ENCODE measurements around the gene TAB3. TPM values are rescaled to one million over a fixed set of nuclear protein-coding genes. Genes with fewer than 3 reads are reported as not detected.

Gene TAB3
- total RNA-seq, 1 experiment from 2014 or later, result 13.5 TPM

DNA sequence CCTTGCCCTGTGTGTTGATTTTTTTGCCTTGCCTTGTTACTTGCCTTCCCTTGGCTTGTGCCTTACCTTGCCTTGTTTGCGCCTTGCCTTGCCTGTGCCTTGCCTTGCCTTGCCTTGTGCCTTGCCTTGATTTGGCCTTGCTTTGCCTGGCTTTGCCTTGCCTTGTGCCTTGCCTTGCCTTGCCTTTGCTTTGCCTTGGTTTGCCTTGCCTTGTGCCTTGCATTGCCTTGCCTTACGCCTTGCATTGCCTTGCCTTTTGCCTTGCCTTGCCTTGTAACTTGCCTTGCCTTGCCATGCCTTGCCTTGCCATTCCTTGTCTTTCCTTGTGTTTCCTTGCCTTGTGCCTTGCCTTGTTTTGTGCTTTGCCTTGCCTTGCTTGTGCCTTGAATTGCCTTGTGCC is 94.6 kb downstream of the TAB3 start:
- no peak overlapping the region for H3K27ac Mint-ChIP-seq
- no peak overlapping the region for H2AFZ ChIP-seq (ENCODE audit: low read length)
- peak; percentile 10 for DNase-seq

More for the DNA sequence above, 94.6 kb downstream of the TAB3 start:
- Histone ChIP-seq H3K23me2 (ENCODE audit: insufficient read length, low read depth, low read length, poor library complexity, severe bottlenecking) (no peaks in the 10 kb centered on the region), H3K14ac (ENCODE audit: insufficient read depth, low read length) (no peak overlapping the region), H2BK15ac (ENCODE audit: low read depth, low read length) (no peak overlapping the region), H3K4me1 (ENCODE audit: insufficient read depth, low read length) (no peaks in the 10 kb centered on the region), H2BK120ac (ENCODE audit: low read depth, low read length, poor library complexity, severe bottlenecking) (no peak overlapping the region), H3K27me3 (ENCODE audit: insufficient read depth, low read length) (no peaks in the 10 kb centered on the region), H3K4me2 (ENCODE audit: insufficient read depth, insufficient read length, low read length) (no peak overlapping the region), H3K79me2 (ENCODE audit: insufficient read depth, low read length) (no peaks in the 10 kb centered on the region), H4K5ac (ENCODE audit: insufficient read length, low read depth, low read length) (peak overlapping the region; percentile 82), H3K23ac (ENCODE audit: insufficient read length, low read depth, low read length) (peak overlapping the region; percentile 59), H3T11ph (ENCODE audit: low read length) (no peak overlapping the region), H2AK5ac (ENCODE audit: insufficient read length, low read length) (no peak overlapping the region), H3K79me1 (ENCODE audit: insufficient read depth, low read depth, low read length, poor library complexity, severe bottlenecking) (no peaks in the 10 kb centered on the region), H2BK5ac (ENCODE audit: insufficient read length, low read length) (no peak overlapping the region), H3K4ac (ENCODE audit: low read depth, low read length) (no peak overlapping the region), H3K18ac (ENCODE audit: insufficient read length, low read depth, low read length) (no peak overlapping the region), H3K56ac (ENCODE audit: insufficient read length, low read depth, low read length) (no peak overlapping the region), H2BK20ac (ENCODE audit: low read depth, low read length, poor library complexity, severe bottlenecking) (no peak overlapping the region), H3K9ac (ENCODE audit: extremely low read depth, insufficient read length, low read length) (no peak overlapping the region), H3K27ac (ENCODE audit: insufficient read length, low read depth, low read length) (no peak overlapping the region), H2BK12ac (ENCODE audit: insufficient read length, low read depth, low read length) (no peak overlapping the region), H4K20me1 (ENCODE audit: control insufficient read depth, insufficient read depth, insufficient read length) (peaks cover 3% of the 10 kb centered on the region), H4K91ac (ENCODE audit: insufficient read length, low read depth, low read length) (no peak overlapping the region), H3K9me3 (ENCODE audit: control insufficient read depth, low read depth, low read length) (peaks cover 4% of the 10 kb centered on the region), H4K8ac (replicated peaks; ENCODE audit: insufficient read length, low read depth, low read length) (peak overlapping the region; percentile 44)
- no CpG with 5 or more reads among the region's 2 CpGs for WGBS (ENCODE audit: extremely low coverage, insufficient read length, low lambda C conversion rate)
- TF ChIP-seq, protein P1, sequence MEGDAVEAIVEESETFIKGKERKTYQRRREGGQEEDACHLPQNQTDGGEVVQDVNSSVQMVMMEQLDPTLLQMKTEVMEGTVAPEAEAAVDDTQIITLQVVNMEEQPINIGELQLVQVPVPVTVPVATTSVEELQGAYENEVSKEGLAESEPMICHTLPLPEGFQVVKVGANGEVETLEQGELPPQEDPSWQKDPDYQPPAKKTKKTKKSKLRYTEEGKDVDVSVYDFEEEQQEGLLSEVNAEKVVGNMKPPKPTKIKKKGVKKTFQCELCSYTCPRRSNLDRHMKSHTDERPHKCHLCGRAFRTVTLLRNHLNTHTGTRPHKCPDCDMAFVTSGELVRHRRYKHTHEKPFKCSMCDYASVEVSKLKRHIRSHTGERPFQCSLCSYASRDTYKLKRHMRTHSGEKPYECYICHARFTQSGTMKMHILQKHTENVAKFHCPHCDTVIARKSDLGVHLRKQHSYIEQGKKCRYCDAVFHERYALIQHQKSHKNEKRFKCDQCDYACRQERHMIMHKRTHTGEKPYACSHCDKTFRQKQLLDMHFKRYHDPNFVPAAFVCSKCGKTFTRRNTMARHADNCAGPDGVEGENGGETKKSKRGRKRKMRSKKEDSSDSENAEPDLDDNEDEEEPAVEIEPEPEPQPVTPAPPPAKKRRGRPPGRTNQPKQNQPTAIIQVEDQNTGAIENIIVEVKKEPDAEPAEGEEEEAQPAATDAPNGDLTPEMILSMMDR (conservative IDR thresholded peaks at IDR 0.05), result no peak
- Mint-ChIP-seq H3K27me3 (ENCODE audit: low read depth) (peaks cover 19% of the 10 kb centered on the region), H3K4me3 (no peak overlapping the region), H3K4me1 (no peaks in the 10 kb centered on the region), H3K36me3 (ENCODE audit: insufficient read depth in 1 of 3, low read depth in 3 of 3) (no peaks in the 10 kb centered on the region; a peak in 2 of 7 replicates), H3K9me3 (peaks cover 4 to 34% of the 10 kb centered on the region in 2 experiments; a peak in 4 of 5 replicates)

Measured in H9 (cell line).